Activated CD4-positive, alpha-beta T cell treated with anti-CD3 and anti-CD28 coated beads, Interleukin-10, Interleukin-2, amounts not matched to agents 100 ng/mL and 50 ng/mL, durations not matched to agents 16 hours and 8 hours (primary cell): ENCODE data around the gene RBKS.
"Not testable (repeated sequence)": the region's sequence is repeated elsewhere in the genome, so short reads cannot be mapped to it uniquely, and the experiment has no call there.

Experiments
- DNase-seq: peaks from one replicate; pipeline ENCODE4 v3.0.0-alpha.2; 2020

The RBKS gene

DNA sequence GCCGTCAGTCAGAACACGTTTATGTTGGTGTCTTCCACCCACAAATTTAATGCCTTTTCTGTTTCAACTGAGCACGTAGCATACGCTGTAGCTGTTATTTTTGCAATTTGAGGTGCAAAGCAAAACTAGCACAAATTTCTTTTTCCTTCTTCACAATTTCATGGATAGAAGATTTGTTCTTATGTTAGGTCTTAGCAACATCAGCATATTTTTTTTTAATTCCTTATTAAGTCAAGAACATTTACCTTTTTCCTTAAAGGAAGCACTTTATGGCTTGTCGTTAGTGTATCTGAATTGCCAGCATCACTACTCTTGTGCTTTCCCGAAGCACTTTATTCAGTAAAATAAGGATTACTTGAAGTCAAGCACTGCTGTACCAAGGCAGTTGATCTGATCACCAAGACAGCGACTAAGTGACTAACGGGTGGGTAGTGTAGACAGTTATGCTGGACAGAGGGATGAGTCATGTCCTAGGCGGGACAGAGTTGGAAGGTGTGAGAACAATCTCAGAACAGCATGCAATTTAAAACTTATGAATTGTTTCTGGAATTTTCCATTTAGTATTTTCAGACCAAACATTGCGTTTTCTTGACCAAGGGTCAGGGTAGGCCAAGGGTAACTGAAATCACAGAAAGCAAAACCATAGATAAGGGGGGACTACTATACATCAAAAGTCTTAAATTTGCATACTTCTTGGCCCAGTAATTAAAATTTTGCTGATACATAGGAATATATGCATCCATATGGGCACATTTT, 13.6 kb upstream of the RBKS start:
- peak; percentile 45 for DNase-seq

DNA sequence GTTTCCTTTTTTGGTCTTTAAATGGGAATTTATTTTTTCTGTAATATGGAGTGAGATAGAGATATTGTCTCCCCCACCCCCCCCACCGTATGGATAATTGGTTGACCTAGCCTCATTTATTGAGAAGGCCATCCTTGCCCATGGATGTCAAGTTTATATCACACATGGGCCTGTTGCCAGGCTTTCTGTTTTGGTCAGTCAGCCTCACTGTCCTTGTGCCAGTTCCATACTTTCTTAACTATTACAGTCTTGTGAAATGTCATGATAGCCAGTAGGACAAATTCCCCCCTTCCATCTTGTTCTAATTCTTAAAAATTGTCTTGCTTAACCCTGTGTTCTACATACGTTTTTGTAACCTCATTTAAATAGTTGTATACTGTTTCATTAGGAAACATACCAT, 12.8 kb upstream of the RBKS start:
- DNase-seq, result no peak

DNA sequence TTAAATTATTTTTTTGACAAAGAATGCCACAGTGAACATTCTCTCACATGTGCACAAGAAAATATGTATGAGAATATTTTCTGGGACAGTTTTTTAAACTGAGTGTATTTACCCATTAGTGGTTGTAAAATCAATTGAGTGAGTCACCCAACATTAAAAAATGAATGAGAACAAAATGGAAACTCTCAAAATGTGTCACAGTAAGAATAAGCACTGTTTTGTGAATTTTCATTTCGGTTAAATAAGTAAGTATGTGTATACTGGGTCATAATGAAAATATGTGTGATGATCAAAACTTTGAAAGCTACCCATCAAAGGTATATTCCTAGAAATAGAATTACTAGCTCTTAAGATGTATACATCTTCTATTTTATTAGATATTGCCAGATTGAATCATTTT, 11.9 kb upstream of the RBKS start:
- DNase-seq, result peak; percentile 78

DNA sequence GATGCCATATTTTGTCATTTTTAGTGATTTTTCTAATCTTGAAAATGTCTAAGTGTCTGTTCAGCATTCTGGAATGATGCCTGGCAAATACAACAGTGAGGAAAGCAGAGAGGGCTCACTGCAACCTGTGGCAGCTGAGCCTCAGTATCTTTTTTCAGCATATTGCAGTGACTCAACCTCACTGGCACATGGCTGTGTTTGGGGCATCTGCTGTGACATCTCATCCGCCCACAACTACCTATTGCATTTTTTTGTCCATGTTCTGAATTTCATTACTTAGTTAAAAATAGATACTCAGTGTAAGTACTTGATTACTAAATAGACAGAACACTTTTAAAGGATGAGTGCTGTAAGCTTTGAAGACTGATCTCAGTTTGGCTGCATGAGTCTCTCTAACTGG, 11.0 kb upstream of the RBKS start:
- peak; percentile 63 for DNase-seq

DNA sequence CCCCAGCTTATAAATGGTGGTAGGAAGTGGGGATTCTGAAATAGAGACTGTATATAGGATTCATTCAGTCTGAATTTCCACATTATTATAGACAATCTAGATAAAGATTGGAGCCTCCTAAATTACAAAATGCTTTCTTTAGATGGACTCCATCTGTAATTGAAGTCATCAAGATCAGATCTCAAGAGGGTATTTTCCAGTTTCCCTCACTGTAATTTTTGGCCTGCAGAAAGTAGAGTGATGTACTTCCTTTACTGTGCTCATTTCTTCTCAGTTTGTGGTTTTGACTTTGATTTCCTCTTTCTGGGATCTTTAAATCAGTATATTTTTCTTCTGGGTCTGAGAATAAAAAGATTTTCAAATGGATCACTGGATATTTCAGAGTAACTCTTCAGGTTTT, 7.5 kb upstream of the RBKS start:
- DNase-seq, result peak; percentile 38

DNA sequence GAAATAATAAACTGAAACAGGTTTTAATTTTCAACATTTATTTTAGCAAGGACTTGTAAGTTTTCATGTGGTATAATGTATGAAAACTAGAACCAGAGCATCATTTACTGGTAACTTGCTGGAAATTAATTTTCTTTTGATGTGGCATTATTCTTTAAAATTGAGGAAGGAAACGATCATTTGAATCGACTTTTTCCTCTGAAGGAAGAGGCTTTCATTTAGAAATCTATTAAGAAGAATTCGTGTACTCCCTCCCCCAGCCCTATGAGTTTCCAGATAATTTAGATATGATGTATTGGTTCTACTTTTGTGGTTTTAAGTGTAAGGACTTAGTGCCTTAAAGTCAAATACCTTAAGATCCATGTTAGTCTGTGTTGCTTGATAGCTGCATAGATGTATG, 2.8 kb upstream of the RBKS start:
- DNase-seq, result peak; percentile 40

DNA sequence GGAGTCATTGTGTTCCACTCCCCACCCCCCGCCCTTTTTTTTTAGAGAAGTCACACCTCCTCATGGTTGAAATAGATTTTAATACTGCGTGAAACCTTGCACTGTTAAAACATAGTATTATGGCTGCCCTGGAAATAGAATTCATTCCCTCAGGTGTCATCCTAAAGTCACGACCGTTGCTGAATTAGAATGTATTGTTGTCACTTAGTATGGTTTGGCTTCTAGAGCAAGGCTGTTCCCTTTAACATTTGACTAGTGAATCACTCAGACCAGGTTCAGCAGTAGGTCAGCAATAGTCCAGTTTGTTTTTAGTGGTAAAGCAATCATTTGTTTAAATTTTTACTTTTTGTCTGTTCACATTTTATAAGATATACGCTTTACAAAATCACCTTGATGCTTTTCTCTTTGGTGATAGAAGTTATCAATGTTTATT, 1.5 kb upstream of the RBKS start:
- DNase-seq, result no peak

DNA sequence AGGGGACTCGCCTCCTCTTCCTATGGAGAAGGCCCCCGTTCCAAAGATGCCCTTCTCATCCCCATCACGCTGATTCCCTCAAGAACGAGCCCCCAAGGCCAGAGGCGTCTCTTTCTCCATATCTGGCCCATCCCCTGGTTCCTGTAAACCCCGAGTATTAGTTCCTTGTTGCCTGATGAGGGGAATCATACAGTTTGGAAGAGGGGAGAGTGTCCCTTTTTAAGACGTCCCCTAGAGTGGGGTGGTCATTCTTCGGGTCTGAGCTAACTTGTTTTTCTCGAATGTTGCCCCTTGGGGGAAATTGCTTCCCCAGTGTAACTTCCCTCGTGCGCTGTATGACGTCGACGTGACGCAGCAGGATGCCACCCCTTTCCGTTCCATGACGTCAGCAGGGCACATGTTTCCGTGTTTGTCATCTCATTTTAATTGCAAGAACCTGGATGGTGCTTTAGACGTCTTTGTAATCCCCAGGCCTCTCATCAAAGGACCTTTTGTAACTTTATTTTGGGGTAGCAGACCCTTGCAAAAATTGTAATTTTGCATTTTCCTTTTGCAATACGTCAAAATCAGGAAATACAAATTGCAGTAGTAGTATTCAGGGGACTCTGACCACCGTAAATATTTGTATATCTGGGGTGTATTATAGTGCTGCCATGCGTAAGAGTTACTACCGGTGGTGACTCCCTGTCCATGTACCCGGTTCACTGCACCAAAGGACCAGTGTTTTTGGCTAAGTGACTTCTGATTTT, 911 bp upstream of the RBKS start:
- peak; percentile 78 for DNase-seq

DNA sequence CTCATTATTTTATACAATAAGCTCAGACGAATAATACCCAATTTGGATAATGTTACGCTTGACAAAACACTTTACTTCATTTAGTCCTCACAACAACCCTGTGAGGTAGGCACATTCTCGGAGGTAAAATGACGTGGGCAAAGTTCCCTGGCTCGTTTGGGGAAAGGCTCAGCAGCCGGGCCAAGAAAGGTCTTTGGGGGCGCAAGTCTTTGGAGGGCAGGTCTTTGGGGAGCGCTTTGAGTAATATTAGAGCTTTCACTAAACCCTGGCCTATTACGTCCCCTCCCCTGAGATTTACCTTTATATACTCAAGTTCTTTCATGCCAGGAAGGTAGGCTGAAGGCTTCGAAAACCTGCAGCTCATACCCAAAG, 427 bp downstream of the RBKS start:
- DNase-seq, result no peak

DNA sequence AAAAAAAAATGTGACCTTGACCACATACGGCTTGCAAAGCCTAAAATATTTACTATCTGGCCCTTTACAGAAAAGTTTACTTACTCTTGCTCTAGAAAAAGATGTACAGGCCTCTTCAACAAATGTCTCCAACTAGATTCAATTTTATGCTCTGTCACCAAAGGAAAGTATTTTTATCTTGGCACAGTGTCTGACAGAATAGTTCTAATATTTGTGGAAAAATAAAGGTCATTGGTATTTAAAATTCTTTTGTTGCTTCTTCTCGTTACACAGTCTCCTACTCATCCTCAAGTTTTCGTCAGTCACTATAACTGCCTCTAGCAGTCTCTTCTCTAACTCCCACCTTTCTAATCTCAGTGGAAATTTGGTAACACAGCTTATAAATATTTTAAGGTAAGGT, 1.4 kb downstream of the RBKS start:
- DNase-seq, result no peak

DNA sequence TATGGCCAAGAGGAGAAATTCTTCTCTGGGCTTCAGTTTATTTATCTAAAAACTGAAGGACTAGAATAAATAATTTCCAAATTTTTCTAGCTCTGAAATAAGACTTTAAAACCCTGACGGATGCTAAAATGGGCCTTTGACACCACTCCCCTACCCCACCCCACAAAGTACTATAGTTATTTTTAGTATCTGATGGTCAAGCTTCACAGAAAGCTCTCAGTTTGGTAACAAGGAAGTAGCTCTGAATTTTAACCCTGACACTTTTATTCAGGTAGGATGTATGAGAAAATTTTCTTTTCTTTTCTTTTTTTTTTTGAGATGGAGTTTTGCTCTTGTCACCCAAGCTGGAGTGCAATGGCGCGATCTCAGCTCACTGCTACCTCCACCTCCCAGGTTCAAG, 2.4 kb downstream of the RBKS start:
- DNase-seq, result no peak

DNA sequence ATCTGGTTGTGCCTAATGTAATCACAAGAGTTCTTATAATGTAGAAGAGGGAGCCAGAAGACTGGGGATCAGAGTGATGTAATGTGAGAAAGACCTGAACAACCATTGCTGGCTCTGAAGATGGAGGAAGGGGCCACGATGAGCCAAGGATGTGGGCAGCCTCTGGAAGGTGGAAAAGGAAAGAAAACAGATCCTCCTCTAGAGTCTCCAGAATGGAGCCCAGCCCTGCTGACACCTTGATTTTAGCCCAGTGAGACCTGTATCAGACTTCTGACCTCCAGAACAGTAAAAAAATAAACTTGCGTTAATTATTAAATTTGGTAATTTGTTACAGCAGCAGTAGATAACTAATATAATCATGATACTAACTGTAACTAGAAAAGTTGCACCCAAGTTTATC, 3.1 kb downstream of the RBKS start:
- DNase-seq, result no peak

DNA sequence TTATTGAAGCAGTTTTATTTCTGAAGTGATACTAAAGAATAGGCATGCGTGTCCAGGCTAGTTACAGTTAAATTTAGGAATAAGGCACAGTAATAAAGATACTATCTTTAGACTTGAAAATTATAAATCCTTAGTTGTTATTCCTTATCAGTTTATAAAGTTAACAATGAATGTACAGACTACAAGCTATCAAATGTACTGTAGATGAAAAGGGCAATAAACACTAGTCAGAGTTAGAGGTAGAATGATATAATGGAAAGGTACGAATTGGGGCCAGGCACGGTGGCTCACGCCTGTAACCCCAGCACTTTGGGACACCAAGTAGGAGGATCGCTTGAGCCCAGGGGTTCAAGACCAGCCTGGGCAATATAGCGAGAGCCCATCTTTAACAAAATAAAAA, 3.9 kb downstream of the RBKS start:
- no peak for DNase-seq

DNA sequence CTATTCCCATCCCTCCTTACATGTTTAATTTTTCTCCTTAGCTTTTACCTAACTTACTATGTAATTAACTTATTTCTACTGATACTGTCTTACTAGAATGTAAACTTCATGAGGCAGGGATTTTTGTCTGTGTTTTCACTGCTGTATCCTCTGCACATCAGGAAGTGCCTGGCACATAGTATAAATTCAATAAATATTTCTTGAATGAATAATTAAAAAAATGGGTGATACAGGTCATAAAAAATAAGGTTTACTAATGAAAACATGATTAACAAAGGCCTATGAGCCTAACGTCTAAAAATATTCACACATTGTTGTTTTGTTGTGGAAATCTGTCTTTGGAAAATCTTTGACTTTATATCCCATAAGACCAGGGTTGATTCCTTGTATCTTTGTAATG, 4.5 kb downstream of the RBKS start:
- DNase-seq, result no peak

DNA sequence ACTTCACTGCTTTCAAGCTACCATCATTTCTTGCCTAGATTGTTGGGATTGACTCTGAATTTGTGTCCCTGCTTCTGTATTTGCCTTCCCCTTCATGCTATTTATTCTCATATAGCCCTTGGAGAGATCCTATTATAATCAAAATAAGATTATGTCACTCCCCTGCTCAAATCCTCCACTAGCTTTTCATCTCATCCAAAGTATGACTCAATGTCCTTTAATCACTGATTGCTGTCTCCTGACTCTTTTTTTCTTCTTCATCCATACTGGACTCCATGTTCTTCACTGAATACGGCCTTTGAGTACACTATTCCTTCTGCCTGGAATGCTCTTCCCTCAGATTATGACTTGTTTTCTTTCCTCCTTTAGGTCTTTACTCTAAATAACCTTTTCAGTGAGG, 5.0 kb downstream of the RBKS start:
- no peak for DNase-seq

DNA sequence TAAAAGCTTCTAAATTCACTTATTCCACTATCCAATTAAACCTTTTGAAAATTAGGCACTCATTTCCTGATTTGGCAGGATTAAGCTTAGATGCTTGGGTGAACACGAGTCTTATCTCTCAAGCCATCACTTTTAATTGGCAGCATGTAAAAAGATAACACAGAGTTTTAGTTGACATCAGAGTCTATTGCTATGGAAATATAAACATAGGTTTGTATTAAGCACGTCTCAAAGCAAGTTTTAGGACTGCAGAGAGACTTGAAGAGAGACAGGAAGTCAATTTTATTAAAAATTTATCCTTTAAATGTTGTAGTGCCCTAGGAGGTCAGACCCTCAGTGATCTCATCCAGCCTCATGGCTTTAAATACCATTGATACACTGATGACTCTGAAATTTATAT, 5.6 kb downstream of the RBKS start:
- DNase-seq, result no peak

DNA sequence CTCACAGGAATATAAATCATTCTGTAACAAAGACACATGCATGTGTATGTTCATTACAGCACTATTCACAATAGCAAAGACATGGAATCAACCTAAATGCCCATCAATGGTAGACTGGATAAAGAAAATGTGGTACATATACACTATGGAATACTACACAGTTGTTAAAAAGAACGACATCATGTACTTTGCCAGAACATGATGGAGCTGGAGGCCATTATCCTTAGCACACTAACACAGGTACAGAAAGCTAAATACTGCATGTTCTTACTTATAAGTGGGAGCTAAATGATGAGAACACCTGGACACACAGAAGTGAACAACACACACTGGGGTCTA, 7.6 kb downstream of the RBKS start:
- DNase-seq, result not testable (repeated sequence)

DNA sequence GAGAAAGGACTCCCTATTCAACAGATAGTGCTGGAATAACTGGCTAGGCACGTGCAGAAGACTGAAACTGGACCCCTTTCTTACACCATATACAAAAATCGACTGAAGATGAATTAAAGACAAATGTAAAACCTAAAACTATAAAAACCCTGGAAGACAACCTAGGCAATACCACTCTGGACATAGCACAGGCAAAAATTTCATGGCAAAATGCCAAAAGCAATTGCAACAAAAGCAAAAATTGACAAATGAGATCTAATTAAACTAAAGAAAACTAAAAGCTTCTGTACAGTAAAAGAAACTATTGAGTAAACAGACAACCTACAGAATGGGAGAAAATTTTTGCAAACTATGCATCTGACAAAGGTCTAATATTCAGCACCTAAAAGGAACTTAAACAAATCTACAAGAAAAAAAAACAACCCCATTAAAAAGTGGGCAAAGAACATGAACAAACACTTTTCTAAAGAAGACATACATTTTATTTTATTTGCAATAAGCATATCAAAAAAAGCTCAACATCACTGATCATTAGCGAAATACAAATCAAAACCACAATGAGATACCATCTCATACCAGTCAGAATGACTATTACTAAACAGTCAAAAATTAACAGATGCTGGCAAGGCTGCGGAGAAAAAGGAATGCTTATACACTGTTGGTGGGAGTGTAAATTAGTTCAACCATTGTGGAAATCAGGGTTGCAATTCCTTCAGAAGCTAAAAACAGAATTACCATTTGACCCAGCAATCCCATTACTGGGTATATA, 8.2 kb downstream of the RBKS start:
- DNase-seq, result not testable (repeated sequence)

DNA sequence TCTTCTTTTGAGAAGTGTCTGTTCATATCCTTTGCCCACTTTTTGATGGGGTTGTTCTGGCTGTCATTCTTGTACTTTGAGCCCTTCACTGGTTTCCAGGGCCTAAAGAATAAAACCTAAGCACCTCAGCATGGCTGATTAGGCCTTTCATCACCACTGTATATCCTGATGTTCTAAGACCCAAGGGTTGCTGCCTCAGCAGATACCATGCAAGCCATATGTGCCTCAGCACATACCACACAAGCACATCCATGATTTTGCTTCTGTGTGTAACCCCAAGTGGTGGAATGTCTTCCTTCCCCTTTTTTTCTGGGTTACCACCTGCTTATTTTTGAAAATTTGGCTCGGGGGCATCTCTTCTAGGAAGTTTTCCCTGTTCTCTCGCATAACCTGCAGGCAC, 11.4 kb downstream of the RBKS start:
- no peak for DNase-seq

DNA sequence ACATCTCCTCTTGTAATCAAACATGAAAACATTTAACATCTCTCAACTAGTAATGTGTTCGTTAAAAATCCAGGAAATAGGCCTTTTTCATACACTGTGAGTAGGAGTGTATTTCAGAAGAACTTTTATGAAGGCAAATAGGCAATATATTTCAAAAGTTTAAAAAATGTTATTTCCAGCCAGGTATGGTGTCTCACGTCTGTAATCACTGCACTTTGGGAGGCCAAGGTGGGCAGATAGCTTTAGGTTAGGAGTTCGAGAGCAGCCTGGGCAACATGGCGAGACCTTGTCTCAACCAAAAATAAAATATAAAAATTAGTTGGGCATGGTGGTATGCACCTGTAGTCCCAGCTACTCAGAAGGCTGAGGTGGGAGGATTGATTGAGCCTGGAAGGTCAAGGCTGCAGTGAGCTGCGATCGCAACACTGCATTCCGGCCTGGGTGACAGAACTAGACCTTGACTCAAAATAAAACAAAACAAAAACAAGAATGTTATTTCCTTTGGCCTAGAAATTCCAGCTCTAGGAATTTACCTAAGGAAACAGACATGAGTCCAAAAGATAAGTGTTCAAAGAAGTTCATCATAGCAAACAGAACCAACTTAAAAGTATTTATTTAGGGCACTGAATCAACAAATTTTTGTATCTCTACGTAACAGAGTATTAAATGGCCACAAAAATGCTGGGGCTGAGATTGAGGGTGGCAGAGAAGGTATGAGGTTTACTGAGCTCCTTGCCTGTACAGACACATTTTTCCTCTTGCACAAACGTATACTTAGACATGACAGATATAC, 14.9 kb downstream of the RBKS start:
- DNase-seq, result no peak

DNA sequence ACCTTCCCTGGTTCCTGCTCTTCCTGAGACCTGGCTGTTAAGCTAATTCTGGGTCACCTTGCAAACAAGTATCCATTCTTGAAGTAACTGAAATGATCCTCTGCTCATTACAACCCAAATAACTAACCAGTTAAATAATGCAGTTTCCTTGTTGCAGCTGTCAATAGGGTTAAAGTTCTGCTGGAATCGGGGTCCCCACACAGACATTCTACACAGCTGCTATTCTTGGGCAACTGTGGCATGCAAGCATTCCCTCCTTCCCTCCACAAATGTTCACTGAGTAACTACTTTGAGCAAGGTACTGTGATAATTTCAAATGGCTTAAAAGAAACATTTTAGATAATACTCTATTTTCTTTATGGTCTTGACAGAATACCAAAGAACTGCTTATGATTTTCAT, 17.1 kb downstream of the RBKS start:
- DNase-seq, result no peak

DNA sequence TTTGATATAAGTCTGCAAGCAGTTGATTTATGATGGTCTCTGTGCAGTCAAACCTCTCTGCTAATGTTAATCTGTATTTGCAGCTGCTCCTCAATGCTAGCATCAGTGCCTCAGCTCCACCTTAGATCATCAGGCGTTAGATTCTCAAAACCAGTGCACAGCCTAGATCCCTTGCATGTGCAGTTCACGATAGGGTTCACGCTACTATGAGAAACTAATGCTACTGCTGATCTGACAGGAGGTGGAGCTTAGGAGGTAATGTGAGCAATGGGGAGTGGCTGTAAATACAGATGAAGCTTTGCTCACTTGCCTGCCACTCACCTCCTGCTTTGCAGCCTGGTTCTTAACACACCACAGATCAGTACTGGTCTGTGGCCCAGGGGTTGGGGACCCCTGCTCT, 18.4 kb downstream of the RBKS start:
- DNase-seq, result no peak

DNA sequence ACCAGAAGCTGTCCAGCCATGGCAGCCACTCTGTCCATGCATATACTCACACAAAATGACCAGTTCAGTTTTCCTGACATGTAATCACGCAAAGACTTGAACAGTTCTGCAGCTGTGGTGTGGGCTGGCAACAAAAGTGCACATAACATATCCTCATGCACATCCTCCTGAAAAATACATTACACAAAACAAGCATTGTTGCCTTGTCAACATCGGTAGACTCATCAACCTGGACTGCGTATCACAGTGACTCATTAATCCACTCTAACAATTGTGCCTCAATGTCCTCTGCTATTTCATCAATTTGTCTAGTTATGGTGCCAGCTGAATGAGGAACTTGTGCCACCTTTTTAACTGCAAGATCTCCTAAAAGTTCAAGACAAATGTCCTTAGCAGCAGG, 19.5 kb downstream of the RBKS start:
- DNase-seq, result no peak
